ENCODE data around the gene CHST15. TPM values are rescaled to one million over a fixed set of nuclear protein-coding genes. Genes with fewer than 3 reads are reported as not detected.

Gene CHST15
- total RNA-seq, 1 donor from 2014 or later = 43.8 TPM

GRCh38 chr10:124072106-124072505 lies 21.3 kb downstream of the CHST15 start:
- no peaks in the 10 kb centered on the region for H3K36me3 Mint-ChIP-seq (ENCODE audit: low read depth)
- H3K9me3 Mint-ChIP-seq (ENCODE audit: low read depth) = no peaks in the 10 kb centered on the region
- peaks cover 26% of the 10 kb centered on the region for H3K4me1 Mint-ChIP-seq (ENCODE audit: low read depth)
- DNase-seq (ENCODE audit: low spot score) = peak; percentile 44
- H3K27me3 Mint-ChIP-seq (ENCODE audit: low read depth) = no peaks in the 10 kb centered on the region
- no peak overlapping the region for H3K4me3 Mint-ChIP-seq (ENCODE audit: unreplicated experiment)
- TF ChIP-seq, protein P1, sequence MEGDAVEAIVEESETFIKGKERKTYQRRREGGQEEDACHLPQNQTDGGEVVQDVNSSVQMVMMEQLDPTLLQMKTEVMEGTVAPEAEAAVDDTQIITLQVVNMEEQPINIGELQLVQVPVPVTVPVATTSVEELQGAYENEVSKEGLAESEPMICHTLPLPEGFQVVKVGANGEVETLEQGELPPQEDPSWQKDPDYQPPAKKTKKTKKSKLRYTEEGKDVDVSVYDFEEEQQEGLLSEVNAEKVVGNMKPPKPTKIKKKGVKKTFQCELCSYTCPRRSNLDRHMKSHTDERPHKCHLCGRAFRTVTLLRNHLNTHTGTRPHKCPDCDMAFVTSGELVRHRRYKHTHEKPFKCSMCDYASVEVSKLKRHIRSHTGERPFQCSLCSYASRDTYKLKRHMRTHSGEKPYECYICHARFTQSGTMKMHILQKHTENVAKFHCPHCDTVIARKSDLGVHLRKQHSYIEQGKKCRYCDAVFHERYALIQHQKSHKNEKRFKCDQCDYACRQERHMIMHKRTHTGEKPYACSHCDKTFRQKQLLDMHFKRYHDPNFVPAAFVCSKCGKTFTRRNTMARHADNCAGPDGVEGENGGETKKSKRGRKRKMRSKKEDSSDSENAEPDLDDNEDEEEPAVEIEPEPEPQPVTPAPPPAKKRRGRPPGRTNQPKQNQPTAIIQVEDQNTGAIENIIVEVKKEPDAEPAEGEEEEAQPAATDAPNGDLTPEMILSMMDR (IDR thresholded peaks at IDR 0.05) = no peak
- no peak overlapping the region for H3K27ac Mint-ChIP-seq (ENCODE audit: unreplicated experiment)

DNA sequence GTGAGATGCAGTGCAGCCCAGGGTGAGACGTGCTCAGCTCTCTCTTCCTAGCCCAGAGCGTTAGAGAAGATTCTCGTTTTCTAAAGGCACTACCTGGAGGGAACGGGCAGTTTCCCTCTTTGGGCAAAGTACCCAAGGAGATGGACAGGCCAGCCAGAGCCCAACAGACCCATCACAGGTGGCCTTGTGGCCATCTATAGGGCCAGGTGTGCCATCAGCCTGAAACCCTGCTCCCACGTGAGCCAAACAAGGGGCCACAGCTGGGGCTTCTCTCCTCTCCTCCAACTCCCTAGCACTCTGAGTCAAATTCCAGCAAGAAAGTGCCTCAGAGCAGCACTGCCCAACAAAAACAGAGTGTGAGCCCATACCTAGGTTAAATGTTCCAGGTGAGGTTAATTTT lies 22.3 kb downstream of the CHST15 start:
- Mint-ChIP-seq H3K27ac (ENCODE audit: unreplicated experiment) (no peak overlapping the region), H3K4me1 (ENCODE audit: low read depth) (peaks cover 33% of the 10 kb centered on the region)
- TF ChIP-seq, protein P1 (IDR thresholded peaks at IDR 0.05) = no peak

DNA sequence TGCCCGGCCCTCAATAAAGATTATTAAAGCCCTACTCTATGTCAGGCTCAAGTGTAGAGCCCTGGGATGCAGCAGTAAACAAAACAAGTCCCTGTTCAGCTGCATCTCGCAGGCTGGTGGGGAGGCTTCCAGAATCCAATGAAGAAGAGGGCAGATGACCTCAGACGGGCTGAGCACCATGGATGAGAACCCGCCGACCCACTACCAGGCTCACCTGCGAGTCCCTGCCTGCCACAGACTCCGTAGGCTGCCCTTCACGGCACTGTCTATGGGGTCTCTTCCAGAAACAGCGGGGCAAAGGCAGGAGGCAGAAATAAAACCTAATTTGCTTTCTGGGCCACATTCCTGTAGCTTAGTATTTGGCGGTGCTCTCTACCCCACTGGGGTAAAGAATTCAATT lies 22.7 kb downstream of the CHST15 start:
- TF ChIP-seq, protein P1 (IDR thresholded peaks at IDR 0.05) = no peak
- peak; percentile 56 for DNase-seq (ENCODE audit: low spot score)
- Mint-ChIP-seq H3K27ac (ENCODE audit: unreplicated experiment) (no peak overlapping the region), H3K9me3 (ENCODE audit: low read depth) (no peaks in the 10 kb centered on the region), H3K4me1 (ENCODE audit: low read depth) (peaks cover 33% of the 10 kb centered on the region), H3K4me3 (ENCODE audit: unreplicated experiment) (no peak overlapping the region), H3K36me3 (ENCODE audit: low read depth) (peaks cover 1% of the 10 kb centered on the region), H3K27me3 (ENCODE audit: low read depth) (no peaks in the 10 kb centered on the region)

More for the DNA sequence above, 22.3 kb downstream of the CHST15 start:
- Mint-ChIP-seq H3K27me3 (ENCODE audit: low read depth) (no peaks in the 10 kb centered on the region), H3K9me3 (ENCODE audit: low read depth) (no peaks in the 10 kb centered on the region), H3K36me3 (ENCODE audit: low read depth) (no peaks in the 10 kb centered on the region), H3K4me3 (ENCODE audit: unreplicated experiment) (no peak overlapping the region)
- peak; percentile 22 for DNase-seq (ENCODE audit: low spot score)

DNA sequence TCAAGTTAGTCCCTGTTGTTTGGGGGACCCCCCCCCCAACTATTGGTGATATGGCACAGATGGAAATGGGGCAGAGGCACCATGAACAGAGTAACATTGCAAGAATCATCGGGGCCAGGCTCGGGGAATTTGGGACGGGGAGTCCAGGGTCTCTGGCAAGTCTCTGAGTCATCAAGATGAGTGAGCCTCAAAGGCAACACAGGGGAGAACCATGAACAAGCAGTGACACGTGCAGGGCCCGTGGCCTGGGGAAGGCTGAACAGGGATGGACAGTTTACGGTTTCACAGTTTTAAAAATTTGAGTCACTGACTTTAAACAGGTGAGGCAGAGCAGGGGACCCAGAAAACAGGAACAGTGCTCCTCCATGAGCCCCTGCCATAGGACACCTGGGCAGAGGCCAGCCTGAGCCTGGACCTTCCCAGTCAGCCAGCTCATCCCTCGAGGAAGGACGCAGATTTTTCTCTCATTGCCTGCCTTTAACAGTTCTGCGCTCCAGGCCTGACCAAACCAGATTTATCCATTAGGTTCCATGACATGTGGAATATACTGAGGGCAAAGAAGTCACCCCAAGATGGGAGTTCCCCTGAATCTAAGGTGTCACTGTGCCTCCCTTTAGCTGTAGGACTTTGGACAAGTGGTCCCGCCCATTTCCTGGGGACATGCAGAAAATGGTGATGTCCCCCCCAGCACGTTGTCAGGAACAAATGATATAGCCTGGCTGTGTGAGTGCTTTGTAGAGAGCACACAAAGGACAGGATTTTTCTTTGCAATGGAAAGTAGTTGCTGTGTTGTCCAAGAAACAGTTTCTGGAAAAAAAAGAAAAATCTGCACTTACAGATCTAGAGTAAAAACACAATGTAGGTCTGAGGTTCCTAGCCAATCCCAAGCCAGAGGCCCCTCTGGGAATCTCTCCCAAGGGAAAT lies 23.8 kb downstream of the CHST15 start:
- DNase-seq (ENCODE audit: low spot score) = no peak
- Mint-ChIP-seq H3K9me3 (ENCODE audit: low read depth) (no peaks in the 10 kb centered on the region), H3K27ac (ENCODE audit: unreplicated experiment) (no peak overlapping the region), H3K27me3 (ENCODE audit: low read depth) (no peaks in the 10 kb centered on the region), H3K4me1 (ENCODE audit: low read depth) (peaks cover 32% of the 10 kb centered on the region), H3K36me3 (ENCODE audit: low read depth) (peaks cover 1% of the 10 kb centered on the region), H3K4me3 (ENCODE audit: unreplicated experiment) (no peak overlapping the region)
- TF ChIP-seq, protein P1 (IDR thresholded peaks at IDR 0.05) = no peak

- peaks cover 36% of the 10 kb centered on the region for H3K4me1 Mint-ChIP-seq (ENCODE audit: low read depth)
- no peak overlapping the region for H3K27ac Mint-ChIP-seq (ENCODE audit: unreplicated experiment)
- peaks cover 1% of the 10 kb centered on the region for H3K36me3 Mint-ChIP-seq (ENCODE audit: low read depth)
- DNase-seq (ENCODE audit: low spot score) = no peak
- no peak overlapping the region for H3K4me3 Mint-ChIP-seq (ENCODE audit: unreplicated experiment)
- TF ChIP-seq, protein P1 (IDR thresholded peaks at IDR 0.05) = no peak
- no peaks in the 10 kb centered on the region for H3K9me3 Mint-ChIP-seq (ENCODE audit: low read depth)
- no peaks in the 10 kb centered on the region for H3K27me3 Mint-ChIP-seq (ENCODE audit: low read depth)
These were observed 24.5 kb downstream of the CHST15 start for GRCh38 chr10:124068929-124069328.

Measured in chondrocyte (in vitro differentiated cells).